Measurements from ENCODE around the gene SLC45A1. TPM values are rescaled to one million over a fixed set of nuclear protein-coding genes. Genes with fewer than 3 reads are reported as not detected.

The SLC45A1 gene
- polyA plus RNA-seq, 1 donor (not counting 4 experiments of a cell fraction or from before 2014, with no cell fraction given): 0.14 TPM

- no peak overlapping the region for H2AFZ ChIP-seq (ENCODE audit: control insufficient read depth, low read length)
- no peak for FAIRE-seq
Observed at GRCh38 chr1:8293118-8293517, 24.8 kb upstream of the SLC45A1 start.

GRCh38 chr1:8293641-8294169 is 24.2 kb upstream of the SLC45A1 start:
- no peak for DNase-seq (ENCODE audit: low read depth, low spot score)
- Histone ChIP-seq H3K9me1 (ENCODE audit: control insufficient read depth, extremely low read depth, insufficient read depth, low read length) (no peaks in the 10 kb centered on the region), H3K4me1 (ENCODE audit: control insufficient read depth, extremely low read depth, insufficient read depth, low read length) (no peaks in the 10 kb centered on the region), H3K79me2 (ENCODE audit: control insufficient read depth, insufficient read depth, low read length) (no peaks in the 10 kb centered on the region), H2AFZ (ENCODE audit: control insufficient read depth, low read length) (no peak overlapping the region), H3K4me3 (ENCODE audit: control insufficient read depth in 2 of 3, extremely low read depth in 1 of 3, insufficient read depth in 2 of 3, low read depth in 1 of 3, low read length in 3 of 3) (no peak overlapping the region), H3K27ac (ENCODE audit: control insufficient read depth, insufficient read depth, low read length) (no peak overlapping the region), H3K36me3 (ENCODE audit: control insufficient read depth in 2 of 2, extremely low read depth in 1 of 2, insufficient read depth in 2 of 2, low read length in 2 of 2) (no peaks in the 10 kb centered on the region), H3K9ac (ENCODE audit: control insufficient read depth, extremely low read depth, insufficient read depth, low read length) (no peak overlapping the region), H3K9me3 (ENCODE audit: control insufficient read depth, low read depth, low read length) (no peaks in the 10 kb centered on the region), H4K20me1 (ENCODE audit: control insufficient read depth, extremely low read depth, insufficient read depth, low read length) (no peaks in the 10 kb centered on the region), H3K27me3 (ENCODE audit: control insufficient read depth, extremely low read depth, insufficient read depth, low read length) (no peaks in the 10 kb centered on the region), H3K4me2 (ENCODE audit: control insufficient read depth, extremely low read depth, insufficient read depth, low read depth, low read length) (no peak overlapping the region)
- no peak for FAIRE-seq
- TF ChIP-seq CTCF (optimal IDR thresholded peaks at IDR 0.05 in 1 of 3, IDR thresholded peaks at IDR 0.05 in 1 of 3, conservative IDR thresholded peaks at IDR 0.05 in 1 of 3; ENCODE audit: extremely low read depth in 1 of 3, insufficient read depth in 2 of 3, low read length in 3 of 3) (no peak), EZH2 (IDR thresholded peaks at IDR 0.05; ENCODE audit: low read length) (no peak)
- dilution Hi-C loops (cut with MboI; ENCODE audit: extremely low pct_ligation_motif_present, low sequenced_read_pairs): no loop called here

More at GRCh38 chr1:8293118-8293517, 24.8 kb upstream of the SLC45A1 start:
- no peak for DNase-seq (ENCODE audit: low read depth, low spot score)
- TF ChIP-seq EZH2 (IDR thresholded peaks at IDR 0.05; ENCODE audit: low read length): no peak
- no peak for TF ChIP-seq CTCF (optimal IDR thresholded peaks at IDR 0.05 in 1 of 3, IDR thresholded peaks at IDR 0.05 in 1 of 3, conservative IDR thresholded peaks at IDR 0.05 in 1 of 3; ENCODE audit: extremely low read depth in 1 of 3, insufficient read depth in 2 of 3, low read length in 3 of 3)
- Histone ChIP-seq H3K9me1 (ENCODE audit: control insufficient read depth, extremely low read depth, insufficient read depth, low read length) (no peaks in the 10 kb centered on the region), H3K36me3 (ENCODE audit: control insufficient read depth in 2 of 2, extremely low read depth in 1 of 2, insufficient read depth in 2 of 2, low read length in 2 of 2) (no peaks in the 10 kb centered on the region), H3K4me1 (ENCODE audit: control insufficient read depth, extremely low read depth, insufficient read depth, low read length) (no peaks in the 10 kb centered on the region), H3K9ac (ENCODE audit: control insufficient read depth, extremely low read depth, insufficient read depth, low read length) (no peak overlapping the region), H3K4me2 (ENCODE audit: control insufficient read depth, extremely low read depth, insufficient read depth, low read depth, low read length) (no peak overlapping the region), H3K27me3 (ENCODE audit: control insufficient read depth, extremely low read depth, insufficient read depth, low read length) (no peaks in the 10 kb centered on the region), H3K79me2 (ENCODE audit: control insufficient read depth, insufficient read depth, low read length) (no peaks in the 10 kb centered on the region), H3K9me3 (ENCODE audit: control insufficient read depth, low read depth, low read length) (no peaks in the 10 kb centered on the region), H3K27ac (ENCODE audit: control insufficient read depth, insufficient read depth, low read length) (no peak overlapping the region), H4K20me1 (ENCODE audit: control insufficient read depth, extremely low read depth, insufficient read depth, low read length) (no peaks in the 10 kb centered on the region), H3K4me3 (ENCODE audit: control insufficient read depth in 2 of 3, extremely low read depth in 1 of 3, insufficient read depth in 2 of 3, low read depth in 1 of 3, low read length in 3 of 3) (no peak overlapping the region)
- dilution Hi-C loops (cut with MboI; ENCODE audit: extremely low pct_ligation_motif_present, low sequenced_read_pairs): no loop called here
